GM13976 (cell line): Measurements from ENCODE around the gene GABBR2.

Source experiments
- DNase-seq: peaks from one replicate; pipeline ENCODE4 v3.0.0; 2012; ENCODE audit warnings: low spot score
- in situ Hi-C: fragments of 300-500 bp; cut with MboI; formaldehyde crosslinking; loops from one replicate; pipeline ENCODE4 v1.12.0; 2022; ENCODE audit warnings: low sequenced_read_pairs, mixed read lengths, inconsistent platforms; ENCODE audit not compliant: unreplicated experiment
- TF ChIP-seq, protein P1 (sequence below): IDR thresholded peaks from 2 replicates; pipeline ENCODE4 v1.5.1; 2012; ENCODE audit warnings: borderline replicate concordance, mild to moderate bottlenecking; ENCODE audit not compliant: insufficient read depth; ENCODE audit errors: extremely low read depth, missing control alignments, control extremely low read depth

The GABBR2 gene

DNA sequence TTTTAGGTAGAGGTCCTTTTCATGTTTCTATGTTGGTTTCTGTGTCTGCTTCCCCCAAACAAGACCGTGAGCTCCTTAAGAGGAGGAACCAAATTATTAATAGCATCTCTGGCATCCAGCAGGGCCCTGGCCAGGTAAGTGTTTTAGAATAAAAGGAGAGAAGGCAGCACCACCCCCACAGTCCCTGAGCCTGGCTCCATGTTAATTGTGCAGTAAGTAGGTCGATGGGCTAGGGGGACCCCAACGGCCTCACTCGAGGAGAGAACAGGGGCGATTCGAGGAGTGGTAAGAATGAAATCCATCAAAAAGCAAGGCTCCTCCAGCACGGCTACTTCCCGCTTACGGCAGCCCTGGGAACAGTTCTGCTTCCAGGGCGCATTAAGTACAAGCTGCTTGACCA lies 67.0 kb downstream of the GABBR2 start:
- DNase-seq, result no peak
- TF ChIP-seq, protein P1, sequence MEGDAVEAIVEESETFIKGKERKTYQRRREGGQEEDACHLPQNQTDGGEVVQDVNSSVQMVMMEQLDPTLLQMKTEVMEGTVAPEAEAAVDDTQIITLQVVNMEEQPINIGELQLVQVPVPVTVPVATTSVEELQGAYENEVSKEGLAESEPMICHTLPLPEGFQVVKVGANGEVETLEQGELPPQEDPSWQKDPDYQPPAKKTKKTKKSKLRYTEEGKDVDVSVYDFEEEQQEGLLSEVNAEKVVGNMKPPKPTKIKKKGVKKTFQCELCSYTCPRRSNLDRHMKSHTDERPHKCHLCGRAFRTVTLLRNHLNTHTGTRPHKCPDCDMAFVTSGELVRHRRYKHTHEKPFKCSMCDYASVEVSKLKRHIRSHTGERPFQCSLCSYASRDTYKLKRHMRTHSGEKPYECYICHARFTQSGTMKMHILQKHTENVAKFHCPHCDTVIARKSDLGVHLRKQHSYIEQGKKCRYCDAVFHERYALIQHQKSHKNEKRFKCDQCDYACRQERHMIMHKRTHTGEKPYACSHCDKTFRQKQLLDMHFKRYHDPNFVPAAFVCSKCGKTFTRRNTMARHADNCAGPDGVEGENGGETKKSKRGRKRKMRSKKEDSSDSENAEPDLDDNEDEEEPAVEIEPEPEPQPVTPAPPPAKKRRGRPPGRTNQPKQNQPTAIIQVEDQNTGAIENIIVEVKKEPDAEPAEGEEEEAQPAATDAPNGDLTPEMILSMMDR, result no peak
- in situ Hi-C loops, result no loop called here

DNA sequence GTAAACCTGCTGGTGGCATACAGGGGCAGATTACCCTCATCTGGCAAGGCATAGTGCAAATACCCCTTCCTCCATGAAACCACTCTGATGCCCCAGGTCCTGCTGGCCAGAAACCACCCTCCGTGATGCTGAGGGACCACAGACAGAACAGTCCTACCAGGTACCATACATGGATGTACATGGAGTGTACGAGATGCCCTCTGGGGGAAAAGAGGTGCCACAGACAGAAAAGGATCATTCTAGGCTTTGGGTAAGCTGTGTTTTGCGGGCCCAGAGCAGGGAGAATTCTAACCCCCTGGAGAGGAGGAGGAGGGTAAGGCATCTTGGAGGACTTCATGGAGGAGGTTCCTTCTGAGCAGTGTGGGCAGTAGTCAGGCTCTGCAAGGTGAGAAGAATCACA lies 68.3 kb downstream of the GABBR2 start:
- in situ Hi-C loops, result no loop called here
- TF ChIP-seq, protein P1, result no peak
- DNase-seq, result no peak

DNA sequence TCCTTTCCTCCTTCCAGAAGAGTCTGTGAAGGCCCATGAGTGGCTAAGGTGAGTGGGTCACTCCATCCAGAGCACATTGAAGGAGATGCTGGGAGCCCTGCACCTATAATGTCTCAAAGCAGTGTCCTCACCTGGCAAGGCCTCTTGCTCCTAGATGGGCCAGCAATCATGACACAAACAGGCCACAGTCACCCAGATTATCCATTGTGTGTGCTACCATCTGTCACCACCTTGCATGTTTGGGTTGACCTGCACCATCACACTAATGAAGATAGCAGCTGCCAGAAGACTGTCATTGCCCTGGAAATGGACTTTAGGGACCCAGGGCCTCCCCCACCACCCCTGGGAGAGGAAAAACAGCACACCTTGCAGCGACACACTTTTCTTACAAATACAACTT lies 69.6 kb downstream of the GABBR2 start:
- in situ Hi-C loops, result no loop called here
- TF ChIP-seq, protein P1, result no peak
- DNase-seq, result no peak

DNA sequence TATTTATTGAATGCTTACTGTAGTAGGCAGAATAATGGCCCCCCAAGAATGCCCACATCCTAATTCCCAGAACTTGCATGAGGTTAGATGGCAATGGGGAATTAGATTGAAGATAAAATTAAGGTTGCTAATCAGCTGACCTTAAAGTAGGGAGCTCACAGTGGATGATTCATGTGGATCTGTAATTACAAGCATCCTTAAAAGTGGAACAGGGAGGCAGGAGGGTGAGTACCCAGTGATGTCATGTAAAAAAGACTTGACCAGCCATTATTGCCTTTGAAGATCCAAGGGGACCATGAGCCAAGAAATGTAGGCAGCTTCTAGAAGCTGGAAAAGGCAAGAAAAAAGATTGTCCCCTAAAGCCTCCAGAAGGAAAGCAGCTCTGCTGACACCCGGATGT lies 71.4 kb downstream of the GABBR2 start:
- in situ Hi-C loops, result no loop called here
- TF ChIP-seq, protein P1, result no peak
- no peak for DNase-seq

DNA sequence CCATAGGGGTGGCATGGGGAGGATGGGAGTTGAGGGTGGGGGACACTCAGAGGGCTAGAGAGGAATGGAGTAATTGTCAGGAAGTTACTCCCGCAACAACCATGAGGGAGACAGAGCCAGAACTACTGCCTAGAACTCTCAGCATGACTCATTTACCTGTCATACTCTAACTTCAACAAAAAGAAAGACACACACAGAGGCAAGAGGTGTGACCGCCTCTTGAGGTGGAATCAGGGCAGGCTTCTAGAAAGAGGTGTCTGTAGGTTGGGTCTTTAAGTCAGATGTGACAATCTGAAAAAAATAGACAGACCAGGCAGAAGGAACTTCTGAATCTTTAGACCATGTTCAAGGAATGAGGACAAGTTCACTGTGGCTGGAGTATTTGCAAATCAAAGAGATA lies 73.4 kb downstream of the GABBR2 start:
- DNase-seq, result no peak
- TF ChIP-seq, protein P1, result no peak
- in situ Hi-C loops, result no loop called here

DNA sequence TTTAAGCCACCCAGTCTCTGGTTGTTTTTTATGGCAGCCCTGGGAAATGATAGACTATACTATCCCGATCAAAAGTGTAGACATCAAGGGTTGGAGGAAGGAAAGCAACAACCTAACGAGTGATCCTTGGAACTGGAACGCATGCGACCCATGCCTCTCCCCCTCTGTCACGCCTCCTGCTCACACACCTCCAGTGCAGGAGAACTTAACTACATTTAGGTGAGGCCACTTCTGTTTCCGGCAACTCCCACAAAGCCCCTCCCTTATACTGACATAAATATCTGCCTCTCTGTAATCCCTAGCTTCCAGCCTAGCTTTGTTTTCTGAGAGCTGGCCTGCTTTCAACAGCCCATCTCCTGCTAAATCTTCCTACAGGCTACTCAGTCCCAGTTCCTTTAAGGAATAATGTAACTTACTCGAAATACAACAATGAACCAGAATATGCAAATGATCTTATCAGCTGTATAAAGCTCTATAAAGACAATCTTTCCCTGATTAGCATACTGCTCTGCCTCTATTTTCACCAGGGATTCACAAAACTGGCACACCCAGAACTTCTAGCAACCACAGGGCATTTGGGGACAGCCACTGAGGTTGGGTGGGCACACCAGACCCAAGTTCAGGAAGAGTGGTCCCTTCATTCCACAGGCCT lies 73.9 kb downstream of the GABBR2 start:
- TF ChIP-seq, protein P1, result no peak
- in situ Hi-C loops, result no loop called here
- no peak for DNase-seq

DNA sequence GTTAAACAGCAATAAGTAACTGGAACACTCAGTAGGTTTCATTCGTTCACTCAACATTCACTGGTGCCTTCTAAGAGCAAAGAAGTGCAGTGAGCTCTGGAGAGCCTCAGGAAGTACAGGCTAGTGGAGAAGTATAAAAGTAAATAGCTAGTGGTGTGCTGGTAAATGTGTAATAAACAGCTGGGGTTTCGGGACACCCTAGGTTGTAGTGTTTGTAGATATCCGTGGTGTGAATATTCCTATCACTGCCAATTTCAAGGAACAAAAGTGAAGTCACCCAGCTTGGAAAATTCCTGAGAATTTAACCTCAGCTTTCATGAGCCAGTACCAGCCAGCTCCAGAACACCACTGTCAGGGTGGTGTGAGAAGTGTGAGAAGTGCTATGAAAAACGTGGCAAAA lies 75.9 kb downstream of the GABBR2 start:
- in situ Hi-C loops, result no loop called here
- no peak for DNase-seq
- TF ChIP-seq, protein P1, result no peak
